ENCODE results near the gene PLCZ1. TPM values are rescaled to one million over a fixed set of nuclear protein-coding genes. Genes with fewer than 3 reads are reported as not detected.

PLCZ1 gene
- total and polyA plus RNA-seq, 11 donors: 0.42 to 0.61 TPM; not detected in 9

DNA sequence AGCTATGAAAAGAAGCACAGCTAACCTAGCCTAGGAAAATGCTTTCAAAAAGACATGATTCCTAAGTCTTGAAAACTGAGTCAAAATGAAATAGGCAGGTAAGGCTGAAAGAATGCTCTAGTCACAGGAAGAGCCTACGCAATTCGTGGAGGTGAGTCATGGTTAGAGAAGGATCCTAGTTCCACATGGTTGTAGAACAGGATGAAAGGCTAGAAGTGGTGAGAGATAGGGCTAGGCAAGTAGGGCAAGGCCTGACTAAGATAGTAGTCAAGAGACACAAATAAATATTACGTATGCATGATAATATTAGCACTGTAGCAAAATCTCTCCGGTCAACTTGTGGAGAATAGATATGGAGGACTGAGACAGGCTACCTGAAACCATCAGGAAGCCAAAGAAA lies 47.2 kb downstream of the PLCZ1 start:
- peak; percentile 95 to 99 (median 98) for ATAC-seq
- H3K9me3 ChIP-seq: no peaks in the 10 kb centered on the region
- no peaks in the 10 kb centered on the region for H3K36me3 ChIP-seq
- H3K27me3 ChIP-seq: no peaks in the 10 kb centered on the region
- peak overlapping the region in 4 of 12 donors; percentile 15 to 50 (median 32) for H3K27ac ChIP-seq
- WGBS, 4 donors: 51 to 62% (median 58%) methylated on average over 4 of the region's 4 CpGs
- TF ChIP-seq POLR2A (IDR thresholded peaks at IDR 0.05): no peak
- TF ChIP-seq, protein P1, sequence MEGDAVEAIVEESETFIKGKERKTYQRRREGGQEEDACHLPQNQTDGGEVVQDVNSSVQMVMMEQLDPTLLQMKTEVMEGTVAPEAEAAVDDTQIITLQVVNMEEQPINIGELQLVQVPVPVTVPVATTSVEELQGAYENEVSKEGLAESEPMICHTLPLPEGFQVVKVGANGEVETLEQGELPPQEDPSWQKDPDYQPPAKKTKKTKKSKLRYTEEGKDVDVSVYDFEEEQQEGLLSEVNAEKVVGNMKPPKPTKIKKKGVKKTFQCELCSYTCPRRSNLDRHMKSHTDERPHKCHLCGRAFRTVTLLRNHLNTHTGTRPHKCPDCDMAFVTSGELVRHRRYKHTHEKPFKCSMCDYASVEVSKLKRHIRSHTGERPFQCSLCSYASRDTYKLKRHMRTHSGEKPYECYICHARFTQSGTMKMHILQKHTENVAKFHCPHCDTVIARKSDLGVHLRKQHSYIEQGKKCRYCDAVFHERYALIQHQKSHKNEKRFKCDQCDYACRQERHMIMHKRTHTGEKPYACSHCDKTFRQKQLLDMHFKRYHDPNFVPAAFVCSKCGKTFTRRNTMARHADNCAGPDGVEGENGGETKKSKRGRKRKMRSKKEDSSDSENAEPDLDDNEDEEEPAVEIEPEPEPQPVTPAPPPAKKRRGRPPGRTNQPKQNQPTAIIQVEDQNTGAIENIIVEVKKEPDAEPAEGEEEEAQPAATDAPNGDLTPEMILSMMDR (IDR thresholded peaks at IDR 0.05): no peak
- H3K4me3 ChIP-seq: no peak overlapping the region
- DNase-seq: no peak
- peaks cover 0 to 4% (median 0%) of the 10 kb centered on the region in 12 donors for H3K4me1 ChIP-seq
- intact Hi-C loops (cut with DNase I): no loop called here

DNA sequence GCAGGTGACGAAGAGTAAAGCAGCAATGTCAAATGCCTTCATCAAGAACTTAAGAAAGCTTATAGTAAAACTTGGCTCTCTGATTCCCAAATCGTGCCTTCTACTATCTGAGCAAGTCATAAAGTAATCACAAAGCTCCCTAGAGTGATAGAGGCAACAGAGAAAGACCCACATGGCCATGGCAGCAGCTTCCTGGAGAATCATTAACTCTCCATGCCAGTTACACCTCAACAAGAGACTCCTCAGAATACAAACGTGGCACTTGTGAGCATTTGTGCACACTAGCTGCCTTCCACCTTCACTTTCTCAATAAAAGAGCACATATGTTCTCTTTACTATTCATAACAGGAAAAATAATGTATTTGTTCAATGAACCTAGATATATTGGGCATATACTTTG lies 48.0 kb downstream of the PLCZ1 start:
- intact Hi-C loops (cut with DNase I): no loop called here
- no peaks in the 10 kb centered on the region for H3K27me3 ChIP-seq
- no peaks in the 10 kb centered on the region for H3K9me3 ChIP-seq
- H3K4me1 ChIP-seq: peaks cover 0 to 4% (median 0%) of the 10 kb centered on the region in 12 donors
- H3K36me3 ChIP-seq: no peaks in the 10 kb centered on the region
- H3K27ac ChIP-seq: no peak overlapping the region
- WGBS, 4 donors: 74 to 84% (median 76%) methylated on average over 3 of the region's 3 CpGs
- DNase-seq (no peak), ATAC-seq (no peak)
- no peak overlapping the region for H3K4me3 ChIP-seq
- TF ChIP-seq POLR2A (IDR thresholded peaks at IDR 0.05): no peak
- TF ChIP-seq, protein P1 (IDR thresholded peaks at IDR 0.05): no peak

DNA sequence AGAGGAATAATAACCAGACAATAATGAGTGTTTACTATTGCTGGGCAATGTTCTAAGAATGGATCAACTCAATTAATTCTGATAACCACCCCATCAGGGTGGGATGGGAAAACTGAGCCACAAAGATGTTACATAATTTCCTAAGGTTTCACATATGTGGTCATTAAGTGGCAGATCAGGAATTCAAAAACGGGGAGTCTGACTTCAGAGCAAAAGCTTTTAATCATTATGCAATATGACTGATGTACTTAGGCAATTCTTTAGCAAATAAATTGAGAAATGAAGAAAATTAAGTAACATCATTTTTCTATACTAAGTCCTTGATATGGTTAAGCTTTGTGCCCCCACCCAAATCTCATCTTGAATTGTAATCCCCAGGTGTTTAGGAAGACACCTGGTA lies 53.4 kb downstream of the PLCZ1 start:
- Histone ChIP-seq H3K27ac (no peak overlapping the region), H3K36me3 (no peaks in the 10 kb centered on the region), H3K27me3 (no peaks in the 10 kb centered on the region), H3K9me3 (no peaks in the 10 kb centered on the region), H3K4me1 (no peaks in the 10 kb centered on the region), H3K4me3 (no peak overlapping the region)
- no peak for TF ChIP-seq POLR2A (IDR thresholded peaks at IDR 0.05)
- WGBS, 4 donors: 62 to 78% (median 68%) methylated on average over 1 of the region's 1 CpG
- no peak for DNase-seq
- intact Hi-C loops (cut with DNase I): no loop called here
- no peak for ATAC-seq

DNA sequence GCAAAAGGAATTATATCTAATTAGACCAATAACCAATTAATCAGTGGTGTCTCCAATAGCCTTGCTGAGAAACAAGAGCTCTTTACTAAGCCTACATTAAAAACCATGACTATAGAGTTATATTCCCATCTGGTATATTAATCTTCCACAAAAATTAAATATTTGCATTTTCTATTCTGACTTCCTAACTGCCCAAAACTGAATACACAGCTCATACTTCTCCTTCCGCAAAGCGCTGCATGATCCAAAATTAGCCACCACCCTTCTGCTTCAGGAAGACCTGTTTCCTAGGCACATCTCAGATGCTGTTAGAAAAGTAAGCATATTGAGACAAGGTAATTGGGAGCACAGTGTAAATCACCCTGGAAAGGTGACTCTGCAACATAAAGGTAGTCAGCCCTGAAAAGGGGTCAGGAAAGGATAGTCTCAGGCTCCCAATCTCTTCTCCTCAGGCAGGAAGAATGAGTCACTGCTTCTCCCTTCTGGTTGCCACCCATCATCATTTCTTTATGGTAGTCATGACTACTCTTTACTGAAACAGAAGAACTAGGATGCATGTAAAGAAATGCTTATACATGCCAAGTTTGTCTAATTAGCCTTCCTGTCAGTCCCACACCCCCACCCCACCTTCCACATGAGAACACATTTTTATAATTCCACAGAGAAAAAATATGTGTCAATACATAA lies 54.3 kb downstream of the PLCZ1 start:
- no peak overlapping the region for H3K4me3 ChIP-seq
- ATAC-seq: no peak
- no peaks in the 10 kb centered on the region for H3K27me3 ChIP-seq
- H3K36me3 ChIP-seq: no peaks in the 10 kb centered on the region
- no peak for DNase-seq
- H3K9me3 ChIP-seq: no peaks in the 10 kb centered on the region
- TF ChIP-seq, protein P1 (IDR thresholded peaks at IDR 0.05): no peak
- TF ChIP-seq POLR2A (IDR thresholded peaks at IDR 0.05): no peak
- 67 to 86% (median 73%) methylated on average over 2 of the region's 2 CpGs for WGBS, 4 donors
- H3K4me1 ChIP-seq: no peaks in the 10 kb centered on the region
- intact Hi-C loops (cut with DNase I): no loop called here
- H3K27ac ChIP-seq: no peak overlapping the region

DNA sequence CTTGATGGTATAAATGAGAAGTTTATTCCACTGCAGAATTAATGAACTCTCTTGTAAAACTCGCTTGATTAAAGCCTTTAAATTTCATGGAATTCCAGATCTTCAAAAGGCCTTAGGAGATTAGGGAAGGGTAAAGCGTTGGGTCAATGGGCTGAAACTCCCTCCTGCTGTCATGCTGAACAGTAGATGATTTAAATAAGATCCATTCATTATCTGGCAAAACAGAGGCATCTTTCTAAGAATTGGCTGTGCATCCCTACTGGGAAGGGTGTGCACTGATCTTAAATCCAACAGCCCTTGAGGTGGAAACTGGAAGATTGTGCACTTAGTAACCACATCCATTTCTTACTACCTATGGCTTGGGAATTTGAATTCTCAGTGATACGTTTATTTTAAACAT lies 56.0 kb downstream of the PLCZ1 start:
- 71 to 74% (median 72%) methylated on average over 3 of the region's 3 CpGs for WGBS, 4 donors
- ATAC-seq: no peak

More for the DNA sequence above, 56.0 kb downstream of the PLCZ1 start:
- Histone ChIP-seq H3K27me3 (no peaks in the 10 kb centered on the region), H3K36me3 (no peaks in the 10 kb centered on the region), H3K9me3 (no peaks in the 10 kb centered on the region), H3K4me3 (no peak overlapping the region), H3K4me1 (no peaks in the 10 kb centered on the region), H3K27ac (no peak overlapping the region)
- intact Hi-C loops (cut with DNase I): no loop called here
- no peak for DNase-seq
- TF ChIP-seq POLR2A (IDR thresholded peaks at IDR 0.05): no peak
- TF ChIP-seq, protein P1 (IDR thresholded peaks at IDR 0.05): no peak
